H7 (cell line): Measurements from ENCODE around the gene DMPK. TPM values are rescaled to one million over a fixed set of nuclear protein-coding genes. Genes with fewer than 3 reads are reported as not detected.

Experiments
- DNase-seq: peaks from one replicate; pipeline ENCODE4 v3.0.0; 2012
- H3K27me3 ChIP-seq: 2 replicates; pipeline ENCODE4 v1.6.0; 2011; ENCODE audit warnings: mild to moderate bottlenecking, low read length; ENCODE audit not compliant: control insufficient read depth, insufficient read depth
- H3K36me3 ChIP-seq: replicated peaks from 2 replicates; pipeline ENCODE4 v1.5.1; 2011; ENCODE audit warnings: low read length; ENCODE audit not compliant: control insufficient read depth, insufficient read depth
- H3K4me3 ChIP-seq: 2 replicates; pipeline ENCODE4 v1.5.1; 2011; ENCODE audit warnings: low read depth, mild to moderate bottlenecking, control low read depth, low read length, moderate library complexity; ENCODE audit not compliant: insufficient read depth
- total RNA-seq: library from RNA; depleted of rRNA; stranded (reverse); fragments of >200 nt; shearing (Covaris generic); gene quantifications from 2 replicates; pipeline ENCODE4 v1.2.3, GENCODE V29; 2014

The DMPK gene
- total RNA-seq, 1 experiment from 2014 or later, result 6.4 TPM

DNA sequence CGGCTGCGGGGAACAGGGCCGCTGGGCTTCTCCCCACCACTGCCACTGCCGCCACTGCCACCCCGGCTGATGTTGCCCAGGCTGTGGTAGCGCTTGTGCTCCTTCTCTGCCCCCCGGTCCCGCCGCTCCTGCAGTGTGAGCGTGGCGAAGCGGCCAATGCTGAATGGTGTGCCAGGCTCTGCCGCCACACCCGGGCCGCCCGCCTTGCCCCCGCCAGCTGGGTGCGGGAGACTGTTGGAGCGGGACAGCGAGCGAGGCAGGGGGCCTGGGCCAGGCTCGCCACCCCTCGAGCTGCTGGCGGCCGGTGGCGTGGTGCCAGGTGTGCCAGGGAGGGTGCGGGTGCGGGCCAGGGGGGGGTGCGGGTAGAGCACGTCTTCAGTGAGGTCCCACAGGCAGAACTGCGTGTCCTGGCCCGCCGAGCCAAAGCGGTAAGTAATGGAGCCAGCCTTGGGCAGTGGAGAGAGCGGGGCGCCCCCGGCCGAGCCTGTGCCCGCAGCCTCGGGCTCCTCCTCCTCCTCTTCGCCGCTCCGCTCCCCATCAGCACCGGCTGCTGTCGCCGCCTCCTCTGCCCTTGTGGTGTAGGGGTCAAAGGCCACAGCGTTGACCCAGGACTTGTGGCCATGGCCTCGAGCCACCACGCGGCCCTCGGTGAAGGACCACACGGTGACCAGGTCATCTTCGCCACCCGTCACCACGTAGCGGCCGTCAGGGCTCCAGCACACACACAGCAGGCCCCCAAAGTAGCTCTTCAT, 3.7 kb upstream of the DMPK start:
- Histone ChIP-seq H3K4me3 (no peak overlapping the region), H3K36me3 (peaks cover 13% of the 10 kb centered on the region), H3K27me3 (peaks cover 3% of the 10 kb centered on the region; the same call in 1 of the 2 replicates)
- DNase-seq, result peak; percentile 55

DNA sequence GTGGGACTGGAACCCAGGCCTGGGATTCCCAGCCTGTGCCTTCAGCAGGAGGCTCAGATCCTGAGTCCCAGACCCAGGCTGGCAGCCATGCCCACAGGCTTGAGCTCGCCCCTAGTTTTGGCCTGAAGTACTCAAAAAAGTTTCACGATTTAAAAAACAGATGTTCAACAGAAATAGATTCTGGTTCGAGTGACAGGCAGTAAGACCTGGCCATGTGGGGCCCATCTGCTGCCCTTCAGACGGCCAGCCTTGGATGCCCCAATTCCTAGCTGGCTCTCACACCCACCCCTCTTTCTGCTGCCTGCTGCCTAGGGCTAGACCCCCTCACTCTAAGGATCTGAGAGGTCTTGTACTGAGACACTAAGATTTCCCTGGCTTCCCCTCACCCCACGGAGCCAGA, 2.8 kb upstream of the DMPK start:
- H3K27me3 ChIP-seq, result peaks cover 6% of the 10 kb centered on the region
- no peak overlapping the region for H3K4me3 ChIP-seq
- DNase-seq, result no peak
- peaks cover 9% of the 10 kb centered on the region for H3K36me3 ChIP-seq

DNA sequence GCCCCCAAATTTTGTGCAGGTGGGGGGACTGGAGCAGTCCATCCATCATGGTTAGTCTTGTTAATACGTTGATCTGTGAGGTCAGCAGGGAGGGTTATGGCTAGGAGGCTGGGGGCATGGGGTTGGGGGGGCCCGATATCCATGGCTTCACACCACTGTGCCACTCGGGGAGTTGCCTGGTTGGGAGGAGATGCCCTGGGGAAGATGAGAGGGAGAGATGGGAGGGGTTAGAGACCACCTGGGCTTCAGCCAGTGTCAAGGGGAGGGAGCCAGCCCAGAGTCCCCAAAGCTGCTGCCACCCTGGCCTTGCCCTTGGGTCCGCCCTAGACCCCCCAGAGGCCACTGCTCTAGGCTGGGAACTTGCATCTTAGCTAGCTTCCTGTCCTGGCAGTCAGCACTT, 1.8 kb upstream of the DMPK start:
- Histone ChIP-seq H3K4me3 (no peak overlapping the region), H3K36me3 (peaks cover 5% of the 10 kb centered on the region), H3K27me3 (peaks cover 9% of the 10 kb centered on the region)
- DNase-seq, result peak; percentile 51

DNA sequence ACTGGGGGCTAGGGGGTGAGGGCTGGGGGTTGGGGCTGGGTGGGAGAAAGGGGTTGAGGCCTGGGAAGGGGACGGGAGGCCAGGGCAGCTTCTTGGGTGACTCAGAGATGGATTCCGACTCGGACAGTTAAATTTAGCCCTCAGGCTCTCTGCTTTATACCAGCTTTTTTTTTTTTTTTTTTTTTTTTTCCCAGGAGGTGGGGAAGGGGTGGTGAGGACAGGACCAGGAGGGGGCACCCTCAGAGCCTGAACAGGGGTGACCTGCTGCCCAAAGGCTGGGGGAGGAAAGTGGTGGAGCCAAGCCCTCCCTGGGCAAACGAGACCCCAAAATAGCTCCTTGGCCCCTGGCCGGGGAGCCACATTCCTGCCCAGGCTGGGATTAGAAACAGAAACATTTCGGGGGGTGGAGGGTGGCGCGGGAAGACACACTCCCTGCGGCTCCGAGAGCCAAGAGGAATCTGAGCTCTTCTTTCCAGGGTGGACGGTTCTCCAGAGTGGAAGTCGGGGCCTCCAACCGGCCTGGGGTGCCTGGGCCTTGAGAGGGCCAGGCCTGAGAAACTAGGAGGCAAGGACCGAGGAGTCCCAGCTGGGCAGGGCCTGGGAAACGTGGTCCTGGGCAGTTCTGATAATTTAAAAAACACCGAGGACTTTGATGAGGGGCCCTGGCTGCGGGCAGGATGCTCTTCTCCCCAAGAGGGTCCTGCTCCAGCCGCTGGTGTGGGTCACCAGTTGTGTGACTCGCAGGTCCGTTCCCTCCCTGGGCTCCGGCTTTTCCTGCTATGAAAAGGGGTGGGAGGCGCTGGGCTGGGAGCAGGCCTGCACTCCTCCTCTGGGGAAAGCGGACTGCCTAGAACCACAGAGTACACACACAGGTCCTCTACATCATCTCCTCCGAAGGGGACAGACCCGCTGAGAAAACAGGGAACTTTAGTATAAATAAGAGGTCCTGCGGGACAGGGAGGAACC, 813 bp upstream of the DMPK start:
- Histone ChIP-seq H3K27me3 (peaks cover 9% of the 10 kb centered on the region), H3K4me3 (no peak overlapping the region), H3K36me3 (peaks cover 2% of the 10 kb centered on the region)
- peak; percentile 79 for DNase-seq

DNA sequence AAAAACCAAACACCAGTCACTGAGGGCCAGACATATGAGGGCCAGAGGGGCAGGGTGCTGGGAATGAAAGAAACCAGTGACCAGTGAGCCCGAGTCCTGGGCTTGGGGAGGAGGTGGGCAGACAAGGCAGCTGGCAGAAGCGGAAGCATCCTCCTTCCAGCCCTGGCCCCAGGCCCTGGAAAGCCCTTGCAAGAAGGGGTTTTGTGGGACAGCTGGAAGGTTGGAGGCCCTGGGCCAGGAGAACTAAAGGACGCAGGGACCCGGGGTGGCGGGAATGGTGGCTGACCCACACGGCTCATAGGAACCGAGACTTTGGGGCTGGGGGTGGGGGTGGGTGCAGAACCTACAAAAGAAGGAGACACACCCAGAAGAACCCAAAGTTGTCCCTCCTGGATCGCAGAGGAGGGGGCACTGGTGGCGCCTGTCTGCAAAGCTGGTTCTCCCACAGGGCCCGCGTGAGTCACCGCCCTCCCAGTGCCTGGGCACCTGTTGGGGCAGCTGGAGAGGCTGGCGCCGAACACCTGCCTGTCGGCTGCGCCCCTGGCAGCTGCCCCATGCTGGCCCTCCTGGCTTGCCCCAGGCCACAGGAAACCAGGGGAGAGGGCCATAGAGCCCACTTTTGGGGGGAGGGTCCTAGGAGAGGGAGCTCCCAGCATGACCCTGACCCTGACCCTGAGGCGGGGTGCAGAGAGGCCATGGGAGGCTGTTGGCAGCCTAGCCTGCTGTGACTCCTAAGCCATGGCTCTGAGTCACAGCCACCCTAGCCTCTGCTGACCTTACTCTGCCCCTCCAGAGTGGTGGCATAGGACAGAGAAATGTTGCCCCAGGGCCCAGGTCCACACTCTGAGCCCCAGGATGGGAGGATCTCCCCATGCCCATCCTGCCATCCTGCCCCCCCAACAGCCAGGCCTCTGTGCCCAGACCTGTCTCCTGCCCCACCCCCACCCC, 802 bp downstream of the DMPK start:
- Histone ChIP-seq H3K4me3 (no peak overlapping the region), H3K36me3 (peaks cover 2% of the 10 kb centered on the region), H3K27me3 (peaks cover 9% of the 10 kb centered on the region)
- DNase-seq, result peak; percentile 69

DNA sequence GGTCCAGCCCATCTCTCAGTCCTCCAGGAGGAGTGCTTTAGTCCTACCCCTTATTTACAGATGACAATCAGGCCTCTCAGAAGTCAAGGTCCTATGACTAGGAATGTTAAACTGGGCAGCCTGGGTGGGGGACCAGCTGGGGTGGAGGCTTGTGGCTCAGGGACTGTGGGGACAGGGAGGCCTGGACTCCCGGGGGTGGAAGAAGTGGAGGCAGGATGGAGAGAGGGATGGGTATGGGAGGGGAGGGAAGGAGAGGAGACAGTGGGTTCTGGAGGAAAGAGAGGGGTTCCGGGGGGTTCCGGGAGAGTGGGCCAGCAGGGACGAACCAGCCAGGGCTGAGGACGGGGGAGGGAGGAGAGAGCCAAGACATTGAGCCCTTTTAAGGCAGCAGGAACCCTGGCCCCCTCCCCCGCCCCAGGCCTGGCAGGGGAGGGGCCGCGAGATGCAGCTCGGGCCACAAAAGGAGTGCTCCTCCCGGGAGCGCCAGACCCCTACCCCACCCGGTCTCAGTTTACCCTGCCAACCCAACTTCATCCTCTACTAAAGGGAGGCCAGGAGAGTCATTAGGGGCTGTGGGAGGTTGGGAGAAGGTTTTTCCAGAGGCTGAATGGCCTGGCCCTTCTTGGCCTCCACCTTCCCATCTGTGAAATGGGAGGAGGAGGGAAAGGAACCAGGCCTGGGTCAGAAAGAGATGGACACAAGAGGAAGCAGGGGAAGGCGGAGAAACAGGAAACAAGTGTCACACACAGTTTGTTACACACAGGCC, 1.7 kb downstream of the DMPK start:
- Histone ChIP-seq H3K36me3 (peaks cover 2% of the 10 kb centered on the region), H3K4me3 (no peak overlapping the region), H3K27me3 (peaks cover 9% of the 10 kb centered on the region)
- DNase-seq, result peak; percentile 82

DNA sequence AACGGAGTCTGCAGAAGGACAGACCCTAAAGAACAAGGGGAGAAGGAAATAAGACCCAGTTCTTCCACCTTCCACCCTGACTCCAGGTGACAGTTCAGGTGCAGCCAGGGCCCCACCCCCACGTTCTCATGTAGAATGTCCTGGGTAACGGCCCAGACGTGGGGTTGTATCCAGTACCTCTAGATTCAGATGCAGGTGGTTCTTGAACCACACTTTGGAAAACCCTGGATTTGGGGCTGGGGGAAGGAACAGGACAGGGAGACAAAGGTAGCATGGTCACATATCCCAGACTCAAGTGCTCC, 2.2 kb downstream of the DMPK start:
- peaks cover 2% of the 10 kb centered on the region for H3K36me3 ChIP-seq
- peak; percentile 76 for DNase-seq
- H3K27me3 ChIP-seq, result peaks cover 9% of the 10 kb centered on the region
- H3K4me3 ChIP-seq, result no peak overlapping the region

DNA sequence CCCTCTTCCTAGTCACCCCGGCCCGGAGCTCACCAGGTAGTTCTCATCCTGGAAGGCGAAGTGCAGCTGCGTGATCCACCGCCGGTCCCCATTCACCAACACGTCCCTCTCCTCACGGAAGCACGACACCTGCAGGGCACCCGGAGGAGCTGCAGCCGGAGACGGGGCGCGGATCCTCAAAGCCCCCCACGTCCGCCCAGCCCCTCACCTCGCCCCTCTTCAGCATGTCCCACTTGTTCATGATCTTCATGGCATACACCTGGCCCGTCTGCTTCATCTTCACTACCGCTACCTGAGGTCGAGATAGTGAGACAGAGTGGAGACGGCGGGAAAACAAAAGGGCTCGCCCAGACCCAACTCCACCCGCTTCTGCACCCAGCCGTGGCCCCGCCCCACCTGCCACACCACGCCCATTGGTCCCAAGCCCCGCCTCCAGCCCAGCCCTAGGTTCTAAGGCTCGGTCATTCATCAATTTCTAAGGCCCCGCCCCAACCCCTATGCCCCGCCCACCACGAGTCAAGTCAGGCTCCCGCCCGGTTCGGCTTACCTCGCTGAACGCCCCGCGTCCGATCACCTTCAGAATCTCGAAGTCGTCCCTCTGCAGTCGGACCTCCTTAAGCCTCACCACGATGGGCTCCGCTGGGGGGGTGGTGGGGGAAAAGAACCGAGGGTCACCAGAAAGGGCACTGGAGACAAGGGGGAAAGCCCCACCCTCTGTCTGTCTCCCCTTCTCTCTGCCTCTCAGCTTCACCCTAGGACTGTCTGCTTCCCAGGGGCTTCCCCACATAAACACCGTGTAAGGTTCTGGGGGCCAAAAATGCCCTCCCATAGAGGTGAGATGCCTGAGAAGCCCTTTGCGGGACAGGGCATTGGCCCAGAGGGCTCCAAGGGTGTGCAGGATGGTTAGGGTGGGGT, 2.8 kb downstream of the DMPK start:
- peaks cover 9% of the 10 kb centered on the region for H3K27me3 ChIP-seq
- H3K4me3 ChIP-seq, result peak overlapping the region; percentile 50
- peaks cover 2% of the 10 kb centered on the region for H3K36me3 ChIP-seq
- DNase-seq, result peak; percentile 99

DNA sequence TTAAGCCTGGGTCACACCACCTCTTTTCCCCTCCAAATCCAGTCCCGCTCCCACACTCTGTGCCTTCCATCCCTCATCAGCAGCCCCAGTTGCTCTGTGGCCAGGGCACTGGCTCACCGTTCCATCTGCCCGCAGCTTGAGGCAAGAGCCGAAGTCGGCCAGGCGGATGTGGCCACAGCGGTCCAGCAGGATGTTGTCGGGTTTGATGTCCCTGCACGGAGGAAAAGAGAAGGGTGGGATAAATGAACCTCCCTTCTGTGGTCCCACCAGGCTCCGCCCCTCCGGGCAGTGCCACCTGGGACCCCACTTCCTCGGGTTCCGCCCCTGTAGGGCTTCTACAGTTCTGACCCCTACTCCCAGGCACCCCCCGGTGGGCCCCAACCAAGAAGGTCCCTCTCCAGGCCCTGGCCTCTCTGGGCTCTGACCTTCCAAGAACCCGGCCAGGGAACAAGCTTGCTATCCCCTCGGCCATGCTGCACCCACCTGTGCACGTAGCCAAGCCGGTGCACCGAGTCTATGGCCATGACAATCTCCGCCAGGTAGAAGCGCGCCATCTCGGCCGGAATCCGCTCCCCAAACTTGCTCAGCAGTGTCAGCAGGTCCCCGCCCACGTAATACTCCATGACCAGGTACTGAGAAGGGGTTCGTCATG, 4.2 kb downstream of the DMPK start:
- DNase-seq, result no peak
- H3K36me3 ChIP-seq, result peaks cover 2% of the 10 kb centered on the region

DNA sequence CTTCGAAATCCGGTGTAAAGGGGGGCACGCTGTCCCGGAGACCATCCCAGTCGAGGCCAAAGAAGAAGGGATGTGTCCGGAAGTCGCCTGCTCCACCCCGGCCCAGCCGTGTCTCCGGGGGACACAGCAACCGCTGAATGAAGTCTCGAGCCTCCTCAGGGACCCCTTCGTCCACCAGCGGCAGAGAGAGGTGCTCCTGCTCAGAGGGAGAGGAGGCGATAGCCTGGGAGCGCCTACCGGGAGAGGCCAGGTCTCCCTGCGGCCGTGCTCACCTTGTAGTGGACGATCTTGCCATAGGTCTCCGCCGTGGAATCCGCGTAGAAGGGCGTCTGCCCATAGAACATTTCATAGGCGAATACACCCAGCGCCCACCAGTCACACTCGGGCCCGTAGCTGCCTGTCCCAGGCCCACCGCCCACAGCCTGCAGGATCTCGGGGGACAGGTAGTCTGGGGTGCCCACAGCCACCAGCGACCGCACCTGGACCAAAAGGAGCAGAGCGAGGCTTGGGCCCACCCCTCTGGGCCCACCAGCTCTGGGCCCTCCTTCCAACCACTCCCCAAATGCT, 4.8 kb downstream of the DMPK start:
- H3K36me3 ChIP-seq, result peaks cover 2% of the 10 kb centered on the region
- H3K27me3 ChIP-seq, result peaks cover 12% of the 10 kb centered on the region
- DNase-seq, result no peak
- no peak overlapping the region for H3K4me3 ChIP-seq

More for the DNA sequence above, 4.2 kb downstream of the DMPK start:
- Histone ChIP-seq H3K27me3 (peaks cover 9% of the 10 kb centered on the region), H3K4me3 (no peak overlapping the region)

DNA sequence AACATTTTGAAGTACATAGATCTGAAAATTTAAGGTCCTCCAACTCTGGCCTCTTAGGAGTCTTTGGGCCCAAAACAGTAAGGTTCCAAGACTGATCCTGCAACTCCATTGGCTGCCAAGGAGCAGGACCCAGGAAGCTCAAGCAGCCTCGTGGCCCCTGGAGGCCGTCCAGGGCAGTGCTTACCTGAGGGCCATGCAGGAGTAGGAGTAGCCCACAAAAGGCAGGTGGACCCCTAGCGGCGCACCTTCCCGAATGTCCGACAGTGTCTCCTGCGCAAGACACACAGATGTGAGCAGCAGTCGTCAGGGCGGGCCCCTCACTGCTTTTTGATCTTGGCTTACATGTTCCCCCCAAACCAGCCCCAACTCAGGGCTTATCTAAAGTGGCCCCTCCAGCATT, 7.5 kb downstream of the DMPK start:
- DNase-seq, result peak; percentile 95
- Histone ChIP-seq H3K36me3 (peaks cover 2% of the 10 kb centered on the region), H3K4me3 (no peak overlapping the region), H3K27me3 (peaks cover 10% of the 10 kb centered on the region; the same call in 1 of the 2 replicates)

DNA sequence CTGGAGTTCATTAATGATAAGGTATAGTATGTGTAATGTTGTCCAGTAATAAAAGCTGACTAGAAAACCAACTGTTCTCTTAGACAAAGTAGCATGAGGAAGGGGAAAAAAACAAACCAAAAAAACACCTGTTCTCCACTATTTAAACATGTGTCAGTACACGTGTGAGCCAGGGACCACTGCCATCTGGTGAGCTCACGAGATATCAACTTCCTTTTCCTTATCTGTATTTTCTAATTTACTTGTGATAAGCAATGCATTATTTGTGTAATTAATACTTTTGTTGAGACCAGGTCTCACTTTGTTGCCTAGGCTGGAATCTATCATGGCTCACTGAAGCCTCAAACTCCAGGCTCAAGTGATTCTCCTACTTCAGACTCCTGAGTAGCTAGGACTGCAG, 8.9 kb downstream of the DMPK start:
- Histone ChIP-seq H3K27me3 (peaks cover 10% of the 10 kb centered on the region; the same call in 1 of the 2 replicates), H3K36me3 (peaks cover 2% of the 10 kb centered on the region), H3K4me3 (no peak overlapping the region)
- no peak for DNase-seq
